HepG2 (cell line): ENCODE data around the gene RAC3. TPM values are rescaled to one million over a fixed set of nuclear protein-coding genes. Genes with fewer than 3 reads are reported as not detected.

Experiments
- ATAC-seq: fragments of 200-7000 bp; cut with Tn5 transposase; 3 replicates; pipeline ENCODE4 v1.9.1; 2020; ENCODE audit warnings: mild to moderate bottlenecking, moderate library complexity
- BruUV-seq: library from RNA; stranded (reverse); fragments of 400-500 nt; replicated peaks from 2 replicates; lab custom pipeline; 2021; lab: Mats Ljungman, UMichigan
- CTCF ChIA-PET: fragments of 300-600 bp; formaldehyde crosslinking; extraction: SDS; loops from one replicate; lab custom pipeline; 2021; ENCODE audit warnings: low total read pairs, inconsistent platforms, low intra/inter-chr PET ratio; lab: Yijun Ruan, JAX
- POLR2A ChIA-PET: fragments of 350-600 bp; sonication (Branson Sonifier 250); formaldehyde crosslinking; loops from one replicate; lab custom pipeline; 2020; ENCODE audit warnings: antibody characterized with exemption, inconsistent platforms; lab: Yijun Ruan, JAX
- DNase-seq: peaks from one replicate; pipeline ENCODE4 v3.0.0-alpha.2; 2015; ENCODE audit warnings: low spot score
- FAIRE-seq: peaks from 3 replicates; lab custom pipeline; 2011; peaks lifted over from hg19 to GRCh38; lab: Jason Lieb, UNC
- H2AFZ ChIP-seq: one replicate; pipeline ENCODE4 v1.6.1; 2011; ENCODE audit warnings: low read length, inconsistent platforms
- H3K27ac ChIP-seq: fragments of 300-600 bp; 3 replicates; pipeline ENCODE4 v1.8.0; 2011; ENCODE audit warnings: mixed run types, mild to moderate bottlenecking, mixed read lengths, low read length, inconsistent platforms; ENCODE audit not compliant: insufficient read depth; ENCODE audit errors: extremely low read length
- H3K27me3 ChIP-seq, 2 experiments: fragments of 200-600 bp in 1 of 2; 2 replicates in 1 of 2; 3 replicates in 1 of 2; pipeline versions ENCODE4 v1.6.0 to v1.8.0; 2011; ENCODE audit warnings: low read length in 2 of 2, mild to moderate bottlenecking in 2 of 2, moderate library complexity in 2 of 2, inconsistent platforms in 1 of 2; ENCODE audit not compliant: insufficient read depth in 2 of 2, control insufficient read depth in 1 of 2
- H3K36me3 ChIP-seq, 2 experiments: fragments of 200-600 bp in 1 of 2; replicated peaks in 1 of 2; 2 replicates in 1 of 2; 3 replicates in 1 of 2; pipeline versions ENCODE4 v1.5.1 to v1.8.0; 2011; ENCODE audit warnings: low read length in 2 of 2, inconsistent platforms in 1 of 2; ENCODE audit not compliant: insufficient read depth in 2 of 2, control insufficient read depth in 1 of 2
- H3K4me1 ChIP-seq: 2 replicates; pipeline ENCODE4 v1.5.1; 2012; ENCODE audit warnings: low read length, inconsistent platforms; ENCODE audit not compliant: insufficient read depth
- H3K4me2 ChIP-seq: 2 replicates; pipeline ENCODE4 v1.6.0; 2011; ENCODE audit warnings: low read depth, low read length, inconsistent platforms
- H3K4me3 ChIP-seq, 3 experiments: fragments of 200-600 bp in 1 of 3; sonication (generic), shearing (Covaris generic) in 1 of 3; replicated peaks in 1 of 3; 2 replicates each; pipeline ENCODE4 v1.5.1; 2011 to 2016; ENCODE audit warnings: low read length in 3 of 3, inconsistent platforms in 2 of 3, low read depth in 2 of 3, mild to moderate bottlenecking in 2 of 3, control low read depth in 1 of 3, mixed read lengths in 1 of 3; ENCODE audit not compliant: insufficient read depth in 1 of 3
- H3K79me2 ChIP-seq: one replicate; pipeline ENCODE4 v1.6.1; 2011; ENCODE audit warnings: low read length, inconsistent platforms; ENCODE audit not compliant: insufficient read depth
- H3K9ac ChIP-seq: 2 replicates; pipeline ENCODE4 v1.6.0; 2011; ENCODE audit warnings: mild to moderate bottlenecking, low read depth, low read length, inconsistent platforms; ENCODE audit not compliant: insufficient read depth
- H3K9me3 ChIP-seq: 2 replicates; pipeline ENCODE4 v1.5.1; 2012; ENCODE audit warnings: mild to moderate bottlenecking, low read length
- H4K20me1 ChIP-seq: 2 replicates; pipeline ENCODE4 v1.6.0; 2011; ENCODE audit warnings: inconsistent platforms, mild to moderate bottlenecking, low read length, moderate library complexity; ENCODE audit not compliant: insufficient read depth
- BCL3 ChIP-seq: sonication (generic); formaldehyde crosslinking; IDR thresholded peaks from 2 replicates; pipeline ENCODE4 v1.5.1; 2020; ENCODE audit warnings: mild to moderate bottlenecking, missing genetic modification reagents, moderate library complexity
- FOXM1 ChIP-seq: sonication (generic); formaldehyde crosslinking; IDR thresholded peaks from 2 replicates; pipeline ENCODE4 v1.5.0; 2020; ENCODE audit warnings: missing genetic modification reagents
- KDM2A ChIP-seq: sonication (generic); formaldehyde crosslinking; IDR thresholded peaks from 2 replicates; pipeline ENCODE4 v1.4.0; 2020; ENCODE audit warnings: low read depth, missing genetic modification reagents, borderline replicate concordance
- MTA3 ChIP-seq: sonication (generic); formaldehyde crosslinking; IDR thresholded peaks from 2 replicates; pipeline ENCODE4 v1.4.0; 2020; ENCODE audit warnings: missing genetic modification reagents
- NFATC3 ChIP-seq: sonication (generic); formaldehyde crosslinking; IDR thresholded peaks from 2 replicates; pipeline ENCODE4 v1.5.1; 2020; ENCODE audit warnings: mild to moderate bottlenecking, missing genetic modification reagents
- NFIB ChIP-seq: sonication (generic); formaldehyde crosslinking; IDR thresholded peaks from 2 replicates; pipeline ENCODE4 v1.9.0; 2021; ENCODE audit warnings: missing genetic modification reagents, mild to moderate bottlenecking, borderline replicate concordance
- THAP11 ChIP-seq: IDR thresholded peaks from 2 replicates; pipeline ENCODE4 v1.6.1; 2016; ENCODE audit warnings: missing biosample characterization, missing genetic modification reagents
- ZMYM4 ChIP-seq: sonication (generic); formaldehyde crosslinking; IDR thresholded peaks from 2 replicates; pipeline ENCODE4 v1.8.1; 2023; ENCODE audit warnings: mild to moderate bottlenecking, missing genetic modification reagents
- ZNF12 ChIP-seq: sonication (generic); formaldehyde crosslinking; IDR thresholded peaks from 2 replicates; pipeline ENCODE4 v1.5.0; 2020; ENCODE audit warnings: missing genetic modification reagents
- ZNF224 ChIP-seq: sonication (generic); formaldehyde crosslinking; IDR thresholded peaks from 2 replicates; pipeline ENCODE4 v1.5.0; 2020; ENCODE audit warnings: mild to moderate bottlenecking, missing genetic modification reagents
- ZNF484 ChIP-seq: sonication (generic); formaldehyde crosslinking; IDR thresholded peaks from 2 replicates; pipeline ENCODE4 v1.5.1; 2020; ENCODE audit warnings: mild to moderate bottlenecking, low read depth, missing genetic modification reagents, borderline replicate concordance
- ZNF674 ChIP-seq: sonication (generic); formaldehyde crosslinking; IDR thresholded peaks from 2 replicates; pipeline ENCODE4 v1.5.0; 2020; ENCODE audit warnings: low read depth, mild to moderate bottlenecking, missing genetic modification reagents
- WGBS: methylation state at CpG from one replicate; pipeline ENCODE4 v1.1.6; 2017; ENCODE audit warnings: low lambda C conversion rate; 5-methylcytosine and 5-hydroxymethylcytosine counted together
- in situ Hi-C: cut with HindIII; loops from 2 replicates; pipeline ENCODE4 v1.10.0; 2017; ENCODE audit warnings: low pct_unique_long_range_greater_than_20kb; ENCODE audit not compliant: extremely low pct_ligation_motif_present
- intact Hi-C: fragments of 100-400 bp; cut with micrococcal nuclease; formaldehyde crosslinking; loops from one replicate; pipeline ENCODE4 v1.10.0; 2022; ENCODE audit not compliant: unreplicated experiment
- polyA plus RNA-seq, 8 experiments: library from polyadenylated mRNA; depleted of rRNA in 3 of 8; stranded (reverse) in 7 of 8; unstranded in 1 of 8; fragments of >200 nt; fragmentation: Illumina TruSeq in 4 of 8; extraction: Trizol in 4 of 8; gene quantifications; 2 replicates each; pipeline versions ENCODE4 v1.2.1 to v1.2.3, GENCODE V29; 2011 to 2016; ENCODE audit warnings: low read depth in 4 of 8, missing spikeins in 1 of 8, mixed read lengths in 1 of 8; ENCODE audit not compliant: insufficient read depth in 1 of 8
- total RNA-seq, 5 experiments: library from RNA; depleted of rRNA; stranded (reverse); fragments of >200 nt; fragmentation: Illumina TruSeq; extraction: Trizol; gene quantifications; 2 replicates each; pipeline ENCODE4 v1.2.3, GENCODE V29; 2016; ENCODE audit warnings: low read depth in 1 of 5
- TF ChIP-seq, protein P1 (sequence below): fragments of 450-650 bp; IDR thresholded peaks from 2 replicates; pipeline ENCODE4 v1.6.1; 2017
- TF ChIP-seq, protein P2 (sequence below): sonication (generic); formaldehyde crosslinking; IDR thresholded peaks from 2 replicates; pipeline ENCODE4 v1.5.1; 2020; ENCODE audit warnings: mild to moderate bottlenecking, missing genetic modification reagents, borderline replicate concordance

RAC3 gene
- total and polyA plus RNA-seq, 2 of the 13 experiments (the other 11 are each of a cell fraction or from before 2014, with no cell fraction given): 10.5 to 21.3 TPM

GRCh38 chr17:82019690-82020571 lies 11.5 kb upstream of the RAC3 start:
- Histone ChIP-seq H3K9ac (peak overlapping the region; percentile 44), H4K20me1 (no peaks in the 10 kb centered on the region; the same call in 1 of the 2 replicates), H3K36me3 (peaks cover 4 to 11% of the 10 kb centered on the region in 2 experiments; a peak in 3 of 5 replicates), H3K9me3 (no peaks in the 10 kb centered on the region), H3K4me1 (peaks cover 82% of the 10 kb centered on the region), H2AFZ (no peak overlapping the region), H3K79me2 (peaks cover 41% of the 10 kb centered on the region), H3K27ac (peak overlapping the region; percentile 39), H3K27me3 (no peaks in the 10 kb centered on the region; a peak in 1 of 5 replicates), H3K4me2 (peak overlapping the region; percentile 95), H3K4me3 (peak overlapping the region in 1 of 3 experiments; percentile 90; a peak in 1 of 6 replicates)
- FAIRE-seq (peak; percentile 67), DNase-seq (peak; percentile 77), ATAC-seq (peak; percentile 20)
- POLR2A ChIA-PET: interaction anchor here (0.6 to 14.1 kb wide), 21 partner anchors 9 to 293 kb away, joined by 3 to 470 read pairs (median 8); partner anchors contain the start of genes ASPSCR1, DCXR, FASN and MAFG
- in situ Hi-C loops: loop anchor here (5.0 kb wide), 1 partner anchor 63 kb away; no protein-coding TSS in a partner anchor
- BruUV-seq: no TSS peak
- intact Hi-C loops: loop anchor here (5.0 kb wide), 2 partner anchors 132 to 153 kb away; no protein-coding TSS in a partner anchor
- WGBS: 65% methylated on average over 29 of the region's 34 CpGs
- CTCF ChIA-PET: interaction anchor here (0.6 to 6.8 kb wide), 7 partner anchors 19 to 150 kb away, joined by 3 to 181 read pairs (median 6); partner anchors contain the start of genes ASPSCR1 and NOTUM
- TF ChIP-seq FOXM1 (CRISPR knock-in tag): no peak
- TF ChIP-seq ZNF674 (CRISPR knock-in tag): no peak
- TF ChIP-seq, protein P1, sequence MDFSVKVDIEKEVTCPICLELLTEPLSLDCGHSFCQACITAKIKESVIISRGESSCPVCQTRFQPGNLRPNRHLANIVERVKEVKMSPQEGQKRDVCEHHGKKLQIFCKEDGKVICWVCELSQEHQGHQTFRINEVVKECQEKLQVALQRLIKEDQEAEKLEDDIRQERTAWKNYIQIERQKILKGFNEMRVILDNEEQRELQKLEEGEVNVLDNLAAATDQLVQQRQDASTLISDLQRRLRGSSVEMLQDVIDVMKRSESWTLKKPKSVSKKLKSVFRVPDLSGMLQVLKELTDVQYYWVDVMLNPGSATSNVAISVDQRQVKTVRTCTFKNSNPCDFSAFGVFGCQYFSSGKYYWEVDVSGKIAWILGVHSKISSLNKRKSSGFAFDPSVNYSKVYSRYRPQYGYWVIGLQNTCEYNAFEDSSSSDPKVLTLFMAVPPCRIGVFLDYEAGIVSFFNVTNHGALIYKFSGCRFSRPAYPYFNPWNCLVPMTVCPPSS: no peak
- no peak for TF ChIP-seq NFATC3
- peak; percentile 36; the same call in 1 of the 2 replicates for TF ChIP-seq ZMYM4 (CRISPR knock-in tag)
- TF ChIP-seq MTA3: no peak
- TF ChIP-seq ZNF484: no peak
- peak; percentile 59; the same call in 1 of the 2 replicates for TF ChIP-seq BCL3 (CRISPR knock-in tag)
- TF ChIP-seq ZNF224 (CRISPR knock-in tag): 0 out of 2 replicates have a peak, but pooled peaks have one; percentile 13
- TF ChIP-seq, protein P2, sequence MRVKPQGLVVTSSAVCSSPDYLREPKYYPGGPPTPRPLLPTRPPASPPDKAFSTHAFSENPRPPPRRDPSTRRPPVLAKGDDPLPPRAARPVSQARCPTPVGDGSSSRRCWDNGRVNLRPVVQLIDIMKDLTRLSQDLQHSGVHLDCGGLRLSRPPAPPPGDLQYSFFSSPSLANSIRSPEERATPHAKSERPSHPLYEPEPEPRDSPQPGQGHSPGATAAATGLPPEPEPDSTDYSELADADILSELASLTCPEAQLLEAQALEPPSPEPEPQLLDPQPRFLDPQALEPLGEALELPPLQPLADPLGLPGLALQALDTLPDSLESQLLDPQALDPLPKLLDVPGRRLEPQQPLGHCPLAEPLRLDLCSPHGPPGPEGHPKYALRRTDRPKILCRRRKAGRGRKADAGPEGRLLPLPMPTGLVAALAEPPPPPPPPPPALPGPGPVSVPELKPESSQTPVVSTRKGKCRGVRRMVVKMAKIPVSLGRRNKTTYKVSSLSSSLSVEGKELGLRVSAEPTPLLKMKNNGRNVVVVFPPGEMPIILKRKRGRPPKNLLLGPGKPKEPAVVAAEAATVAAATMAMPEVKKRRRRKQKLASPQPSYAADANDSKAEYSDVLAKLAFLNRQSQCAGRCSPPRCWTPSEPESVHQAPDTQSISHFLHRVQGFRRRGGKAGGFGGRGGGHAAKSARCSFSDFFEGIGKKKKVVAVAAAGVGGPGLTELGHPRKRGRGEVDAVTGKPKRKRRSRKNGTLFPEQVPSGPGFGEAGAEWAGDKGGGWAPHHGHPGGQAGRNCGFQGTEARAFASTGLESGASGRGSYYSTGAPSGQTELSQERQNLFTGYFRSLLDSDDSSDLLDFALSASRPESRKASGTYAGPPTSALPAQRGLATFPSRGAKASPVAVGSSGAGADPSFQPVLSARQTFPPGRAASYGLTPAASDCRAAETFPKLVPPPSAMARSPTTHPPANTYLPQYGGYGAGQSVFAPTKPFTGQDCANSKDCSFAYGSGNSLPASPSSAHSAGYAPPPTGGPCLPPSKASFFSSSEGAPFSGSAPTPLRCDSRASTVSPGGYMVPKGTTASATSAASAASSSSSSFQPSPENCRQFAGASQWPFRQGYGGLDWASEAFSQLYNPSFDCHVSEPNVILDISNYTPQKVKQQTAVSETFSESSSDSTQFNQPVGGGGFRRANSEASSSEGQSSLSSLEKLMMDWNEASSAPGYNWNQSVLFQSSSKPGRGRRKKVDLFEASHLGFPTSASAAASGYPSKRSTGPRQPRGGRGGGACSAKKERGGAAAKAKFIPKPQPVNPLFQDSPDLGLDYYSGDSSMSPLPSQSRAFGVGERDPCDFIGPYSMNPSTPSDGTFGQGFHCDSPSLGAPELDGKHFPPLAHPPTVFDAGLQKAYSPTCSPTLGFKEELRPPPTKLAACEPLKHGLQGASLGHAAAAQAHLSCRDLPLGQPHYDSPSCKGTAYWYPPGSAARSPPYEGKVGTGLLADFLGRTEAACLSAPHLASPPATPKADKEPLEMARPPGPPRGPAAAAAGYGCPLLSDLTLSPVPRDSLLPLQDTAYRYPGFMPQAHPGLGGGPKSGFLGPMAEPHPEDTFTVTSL (CRISPR knock-in tag): no peak
- TF ChIP-seq THAP11 (CRISPR knock-in tag): peak; percentile 66; the same call in 1 of the 2 replicates
- TF ChIP-seq ZNF12 (CRISPR knock-in tag): no peak
- TF ChIP-seq NFIB: no peak
- peak; percentile 90 for TF ChIP-seq KDM2A
